Activated CD8-positive, alpha-beta T cell treated with anti-CD3 and anti-CD28 coated beads for 36 hours (primary cell): ENCODE results near the gene HENMT1. TPM values are rescaled to one million over a fixed set of nuclear protein-coding genes. Genes with fewer than 3 reads are reported as not detected.

Source experiments
- ATAC-seq: fragments of 200-7000 bp; cut with Tn5 transposase; one replicate; pipeline ENCODE4 v1.10.0; 2021; ENCODE audit warnings: mild to moderate bottlenecking, moderate library complexity
- CTCF ChIA-PET: fragments of 350-600 bp; sonication (Branson Sonifier 250); formaldehyde crosslinking; loops from one replicate; lab custom pipeline; 2021; ENCODE audit warnings: antibody characterized with exemption; lab: Charles Lee
- POLR2A ChIA-PET: fragments of 350-600 bp; sonication (Branson Sonifier 250); formaldehyde crosslinking; loops from one replicate; lab custom pipeline; 2021; ENCODE audit warnings: antibody characterized with exemption; lab: Charles Lee
- DNase-seq: peaks from one replicate; pipeline ENCODE4 v3.0.0-alpha.2; 2020
- H3K27ac Mint-ChIP-seq: one replicate; pipeline ENCODE4 v1.8.0; 2021; ENCODE audit warnings: mild to moderate bottlenecking, mixed read lengths
- H3K27me3 Mint-ChIP-seq: one replicate; pipeline ENCODE4 v1.8.0; 2021; ENCODE audit warnings: mixed read lengths
- H3K36me3 Mint-ChIP-seq: one replicate; pipeline ENCODE4 v1.8.0; 2021; ENCODE audit warnings: low read depth, mixed read lengths
- H3K4me1 Mint-ChIP-seq: one replicate; pipeline ENCODE4 v1.8.0; 2021; ENCODE audit warnings: low read depth, mixed read lengths
- H3K4me3 Mint-ChIP-seq: one replicate; pipeline ENCODE4 v1.8.0; 2021; ENCODE audit warnings: mild to moderate bottlenecking, moderate library complexity, mixed read lengths
- H3K9me3 Mint-ChIP-seq: one replicate; pipeline ENCODE4 v1.8.0; 2021; ENCODE audit warnings: mixed read lengths
- CTCF ChIP-seq: fragments of 200-600 bp; IDR thresholded peaks from one replicate; pipeline ENCODE4 v1.8.0; 2022; ENCODE audit warnings: antibody characterized with exemption, mild to moderate bottlenecking
- intact Hi-C: fragments of 100-400 bp; cut with micrococcal nuclease; formaldehyde crosslinking; loops from one replicate; pipeline ENCODE4 v1.10.0; 2022
- total RNA-seq, 2 experiments: library from RNA; stranded (reverse); gene quantifications; one replicate each; pipeline ENCODE4 v1.2.3, GENCODE V29; 2021

Gene HENMT1
- total RNA-seq, 2 experiments from 2014 or later = 25.3 to 27.1 TPM

- DNase-seq = no peak
- H3K4me3 Mint-ChIP-seq = no peak overlapping the region
- ChIA-PET CTCF (no interaction called here), POLR2A (no interaction called here)
- peak overlapping the region; percentile 43 for H3K27ac Mint-ChIP-seq
- intact Hi-C loops = no loop called here
- H3K36me3 Mint-ChIP-seq = peaks cover 53% of the 10 kb centered on the region
- ATAC-seq = no peak
- peaks cover 25% of the 10 kb centered on the region for H3K4me1 Mint-ChIP-seq
- no peaks in the 10 kb centered on the region for H3K27me3 Mint-ChIP-seq
- no peak for TF ChIP-seq CTCF
- H3K9me3 Mint-ChIP-seq = peaks cover 5% of the 10 kb centered on the region
These were observed 7.3 kb downstream of the HENMT1 start for GRCh38 chr1:108653431-108654105.

GRCh38 chr1:108646648-108647269, 14.1 kb downstream of the HENMT1 start:
- H3K9me3 Mint-ChIP-seq = peaks cover 4% of the 10 kb centered on the region
- intact Hi-C loops = loop anchor here (2.0 to 5.0 kb wide), 2 partner anchors 46 to 136 kb away; partner anchors contain the start of gene PRPF38B

GRCh38 chr1:108646265-108646647, 14.6 kb downstream of the HENMT1 start:
- Mint-ChIP-seq H3K4me1 (peaks cover 58% of the 10 kb centered on the region), H3K36me3 (peaks cover 54% of the 10 kb centered on the region), H3K27ac (peak overlapping the region; percentile 95), H3K27me3 (no peaks in the 10 kb centered on the region), H3K9me3 (peaks cover 4% of the 10 kb centered on the region), H3K4me3 (peak overlapping the region; percentile 55)
- intact Hi-C loops = loop anchor here (2.0 to 5.0 kb wide), 2 partner anchors 46 to 135 kb away; partner anchors contain the start of gene PRPF38B
- ATAC-seq (no peak), DNase-seq (no peak)
- ChIA-PET POLR2A (interaction anchor here (1.1 to 5.4 kb wide), 8 partner anchors 8 to 134 kb away, joined by 3 to 58 read pairs (median 6); partner anchors contain the start of genes EEIG2, HENMT1 and PRPF38B), CTCF (interaction anchor here (0.9 to 5.8 kb wide), 7 partner anchors 13 to 136 kb away, joined by 3 to 134 read pairs (median 7); partner anchors contain the start of genes EEIG2 and PRPF38B)
- no peak for TF ChIP-seq CTCF

More at GRCh38 chr1:108646648-108647269, 14.1 kb downstream of the HENMT1 start:
- Mint-ChIP-seq H3K4me3 (peak overlapping the region; percentile 55), H3K27me3 (no peaks in the 10 kb centered on the region), H3K4me1 (peaks cover 56% of the 10 kb centered on the region), H3K27ac (peak overlapping the region; percentile 95), H3K36me3 (peaks cover 54% of the 10 kb centered on the region)
- CTCF ChIA-PET = interaction anchor here (0.9 to 5.8 kb wide), 10 partner anchors 13 to 136 kb away, joined by 3 to 134 read pairs (median 7); partner anchors contain the start of genes EEIG2, HENMT1 and PRPF38B
- no peak for TF ChIP-seq CTCF
- ATAC-seq = peak; percentile 72
- peak; percentile 88 for DNase-seq
- POLR2A ChIA-PET = interaction anchor here (1.0 to 5.4 kb wide), 11 partner anchors 8 to 134 kb away, joined by 3 to 58 read pairs (median 4); partner anchors contain the start of genes EEIG2, HENMT1 and PRPF38B

- H3K9me3 Mint-ChIP-seq = peaks cover 4% of the 10 kb centered on the region
- peaks cover 49% of the 10 kb centered on the region for H3K36me3 Mint-ChIP-seq
- no peak for ATAC-seq
These were observed 15.2 kb downstream of the HENMT1 start for GRCh38 chr1:108645564-108646184.

More at GRCh38 chr1:108645564-108646184, 15.2 kb downstream of the HENMT1 start:
- H3K4me3 Mint-ChIP-seq = peak overlapping the region; percentile 55
- TF ChIP-seq CTCF = peak; percentile 10
- H3K27ac Mint-ChIP-seq = peak overlapping the region; percentile 95
- H3K4me1 Mint-ChIP-seq = peaks cover 59% of the 10 kb centered on the region
- peak; percentile 29 for DNase-seq
- intact Hi-C loops = loop anchor here (2.0 to 5.0 kb wide), 2 partner anchors 47 to 135 kb away; partner anchors contain the start of gene PRPF38B
- H3K27me3 Mint-ChIP-seq = no peaks in the 10 kb centered on the region
- ChIA-PET CTCF (interaction anchor here (0.7 to 5.8 kb wide), 10 partner anchors 14 to 135 kb away, joined by 3 to 134 read pairs (median 6); partner anchors contain the start of genes EEIG2 and PRPF38B), POLR2A (interaction anchor here (1.2 to 5.4 kb wide), 7 partner anchors 9 to 103 kb away, joined by 3 to 58 read pairs (median 5); partner anchors contain the start of genes EEIG2, HENMT1 and PRPF38B)
